ENCODE results near the gene E2F1.

The E2F1 gene

GRCh38 chr20:33672426-33673113 is 13.6 kb downstream of the E2F1 start:
- Histone ChIP-seq H4K8ac (ENCODE audit: low read length) (no peak overlapping the region), H3K23ac (ENCODE audit: low read length in 2 of 2) (no peak overlapping the region), H2BK15ac (ENCODE audit: low read depth, poor library complexity, severe bottlenecking) (no peak overlapping the region), H3K18ac (ENCODE audit: low read depth in 1 of 2, low read length in 2 of 2) (peak overlapping the region in 1 of 2 experiments; percentile 13), H3K27ac (ENCODE audit: low read length, poor library complexity, severe bottlenecking) (peak overlapping the region; percentile 58), H3K79me1 (replicated peaks; ENCODE audit: low read length, poor library complexity, severe bottlenecking) (peaks cover 20% of the 10 kb centered on the region), H2BK12ac (ENCODE audit: low read length in 2 of 2) (peak overlapping the region in 1 of 2 experiments; percentile 45), H3K27me3 (ENCODE audit: control insufficient read depth in 1 of 2, insufficient read depth in 1 of 2, low read length in 2 of 2) (no peaks in the 10 kb centered on the region), H4K91ac (ENCODE audit: low read length) (no peak overlapping the region), H3K4me1 (ENCODE audit: control insufficient read depth, insufficient read depth, low read depth, low read length) (peaks cover 50% of the 10 kb centered on the region), H3K9ac (ENCODE audit: low read length) (peak overlapping the region; percentile 89), H3K4ac (ENCODE audit: low read depth in 1 of 2, low read length in 2 of 2) (no peak overlapping the region), H3K9me3 (ENCODE audit: control insufficient read depth, low read length) (no peaks in the 10 kb centered on the region), H3K36me3 (ENCODE audit: control insufficient read depth in 1 of 2, insufficient read depth in 2 of 2, low read depth in 1 of 2, low read length in 2 of 2) (peaks cover 39 to 48% of the 10 kb centered on the region in 2 experiments), H3K4me2 (ENCODE audit: low read length, poor library complexity, severe bottlenecking) (peak overlapping the region; percentile 86), H2BK120ac (ENCODE audit: low read depth, low read length) (no peak overlapping the region), H3K4me3 (ENCODE audit: insufficient read depth in 1 of 2, low read depth in 1 of 2, low read length in 2 of 2) (peak overlapping the region; percentile 76 to 84), H2AFZ (ENCODE audit: low read depth, low read length) (no peak overlapping the region), H2AK5ac (ENCODE audit: low read length, severe bottlenecking) (no peak overlapping the region), H2BK5ac (ENCODE audit: low read depth, low read length, poor library complexity, severe bottlenecking) (no peak overlapping the region), H3K14ac (ENCODE audit: low read length in 2 of 2) (no peak overlapping the region)
- WGBS = 58% methylated on average over 17 of the region's 17 CpGs
- DNase-seq = peak; percentile 51

DNA sequence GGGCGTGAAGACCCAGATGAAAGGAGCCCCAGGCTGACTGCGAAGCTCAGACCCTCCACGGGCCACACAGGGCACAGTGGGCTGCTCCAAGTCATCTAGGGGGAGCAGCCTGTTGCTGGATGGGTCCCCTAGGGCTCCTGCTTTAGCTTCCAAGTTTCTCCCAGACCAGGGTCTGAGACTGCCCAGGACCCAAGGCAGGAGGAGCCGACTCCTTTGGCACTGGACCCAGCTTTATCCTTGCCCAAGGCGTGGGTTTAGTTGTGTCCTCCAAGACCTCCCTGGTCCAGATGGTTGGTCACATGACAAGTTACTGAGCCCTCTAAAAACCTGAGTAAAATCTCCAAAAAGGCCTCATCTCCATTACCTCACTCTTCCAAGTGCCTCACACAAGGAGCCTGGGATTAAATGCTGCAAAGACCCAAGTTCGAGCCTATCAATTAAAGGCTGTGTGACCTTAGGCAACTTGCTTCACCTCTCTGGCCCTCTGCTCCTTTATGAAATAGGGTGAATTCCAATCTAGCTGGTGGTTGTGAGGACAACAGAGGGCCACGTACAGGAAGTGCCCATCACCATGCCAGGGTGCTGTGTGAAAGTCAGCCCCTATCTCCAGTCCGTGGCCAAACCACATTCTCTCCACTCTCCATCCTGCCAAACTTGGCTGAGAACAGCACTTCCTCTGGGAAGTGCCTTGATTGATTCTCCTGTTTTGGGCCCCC is 14.5 kb downstream of the E2F1 start:
- Histone ChIP-seq H3K18ac (ENCODE audit: low read depth in 1 of 2, low read length in 2 of 2) (no peak overlapping the region), H3K79me1 (replicated peaks; ENCODE audit: low read length, poor library complexity, severe bottlenecking) (peaks cover 24% of the 10 kb centered on the region), H2BK15ac (ENCODE audit: low read depth, poor library complexity, severe bottlenecking) (no peak overlapping the region), H2AFZ (ENCODE audit: low read depth, low read length) (no peak overlapping the region), H3K27me3 (ENCODE audit: control insufficient read depth in 1 of 2, insufficient read depth in 1 of 2, low read length in 2 of 2) (no peaks in the 10 kb centered on the region), H4K91ac (ENCODE audit: low read length) (no peak overlapping the region), H3K14ac (ENCODE audit: low read length in 2 of 2) (no peak overlapping the region), H3K9me3 (ENCODE audit: control insufficient read depth, low read length) (no peaks in the 10 kb centered on the region), H3K36me3 (ENCODE audit: control insufficient read depth in 1 of 2, insufficient read depth in 2 of 2, low read depth in 1 of 2, low read length in 2 of 2) (peaks cover 39 to 53% of the 10 kb centered on the region in 2 experiments), H3K4me1 (ENCODE audit: control insufficient read depth, insufficient read depth, low read depth, low read length) (peaks cover 57% of the 10 kb centered on the region), H2AK5ac (ENCODE audit: low read length, severe bottlenecking) (peak overlapping the region; percentile 31), H3K27ac (ENCODE audit: low read length, poor library complexity, severe bottlenecking) (peak overlapping the region; percentile 29), H2BK12ac (ENCODE audit: low read length in 2 of 2) (peak overlapping the region in 1 of 2 experiments; percentile 29), H3K4me3 (ENCODE audit: insufficient read depth in 1 of 2, low read depth in 1 of 2, low read length in 2 of 2) (no peak overlapping the region), H4K8ac (ENCODE audit: low read length) (no peak overlapping the region), H3K4ac (ENCODE audit: low read depth in 1 of 2, low read length in 2 of 2) (no peak overlapping the region), H3K4me2 (ENCODE audit: low read length, poor library complexity, severe bottlenecking) (peak overlapping the region; percentile 86), H2BK120ac (ENCODE audit: low read depth, low read length) (no peak overlapping the region), H2BK5ac (ENCODE audit: low read depth, low read length, poor library complexity, severe bottlenecking) (no peak overlapping the region), H3K9ac (ENCODE audit: low read length) (no peak overlapping the region), H3K23ac (ENCODE audit: low read length in 2 of 2) (no peak overlapping the region)
- WGBS = 93% methylated on average over 8 of the region's 8 CpGs
- no peak for DNase-seq

DNA sequence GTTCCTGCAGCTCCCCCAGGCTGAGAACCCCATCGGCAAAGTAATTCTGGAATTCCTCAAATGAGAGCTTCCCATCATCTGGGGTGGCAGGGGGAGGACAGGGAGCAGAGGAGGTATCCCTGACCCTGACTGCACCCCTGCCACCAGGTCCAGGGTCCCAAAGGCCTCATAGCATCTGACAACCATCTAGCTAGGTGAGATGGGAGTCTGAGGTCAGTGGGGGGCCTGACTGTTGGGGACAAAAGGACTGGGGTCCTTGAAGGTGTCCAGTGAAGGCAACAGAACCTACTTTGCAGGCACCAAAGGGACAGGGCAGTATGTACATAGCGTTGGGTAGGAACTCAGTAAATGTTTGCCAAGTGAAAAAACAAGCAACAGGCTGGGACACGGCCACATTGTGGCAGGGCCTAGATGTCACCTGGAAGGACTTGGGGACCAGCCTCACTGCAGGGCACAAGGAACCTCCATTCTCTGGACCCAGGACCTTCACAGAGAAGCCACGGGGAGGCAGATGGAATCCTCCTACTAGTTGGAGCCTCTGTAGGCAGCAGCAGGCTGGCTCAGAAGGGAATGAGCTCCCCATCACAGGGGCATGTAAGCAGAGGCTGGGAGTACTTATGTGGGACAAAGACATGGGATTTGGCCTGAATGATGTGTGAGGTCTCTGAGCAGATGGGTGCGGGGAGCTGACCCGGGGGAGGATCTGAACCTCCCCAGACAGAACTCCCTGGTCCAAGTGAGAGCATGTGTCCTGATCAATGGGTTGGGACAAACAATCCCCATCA is 15.3 kb downstream of the E2F1 start:
- Histone ChIP-seq H3K18ac (ENCODE audit: low read depth in 1 of 2, low read length in 2 of 2) (no peak overlapping the region), H3K27ac (ENCODE audit: low read length, poor library complexity, severe bottlenecking) (no peak overlapping the region), H3K36me3 (ENCODE audit: control insufficient read depth in 1 of 2, insufficient read depth in 2 of 2, low read depth in 1 of 2, low read length in 2 of 2) (peaks cover 39 to 60% of the 10 kb centered on the region in 2 experiments), H3K9me3 (ENCODE audit: control insufficient read depth, low read length) (no peaks in the 10 kb centered on the region), H3K4me2 (ENCODE audit: low read length, poor library complexity, severe bottlenecking) (no peak overlapping the region), H3K4me1 (ENCODE audit: control insufficient read depth, insufficient read depth, low read depth, low read length) (peaks cover 57% of the 10 kb centered on the region), H3K4me3 (ENCODE audit: insufficient read depth in 1 of 2, low read depth in 1 of 2, low read length in 2 of 2) (no peak overlapping the region), H4K91ac (ENCODE audit: low read length) (no peak overlapping the region), H2AFZ (ENCODE audit: low read depth, low read length) (no peak overlapping the region), H3K14ac (ENCODE audit: low read length in 2 of 2) (no peak overlapping the region), H2BK5ac (ENCODE audit: low read depth, low read length, poor library complexity, severe bottlenecking) (no peak overlapping the region), H3K9ac (ENCODE audit: low read length) (no peak overlapping the region), H2BK120ac (ENCODE audit: low read depth, low read length) (no peak overlapping the region), H2BK15ac (ENCODE audit: low read depth, poor library complexity, severe bottlenecking) (no peak overlapping the region), H3K4ac (ENCODE audit: low read depth in 1 of 2, low read length in 2 of 2) (no peak overlapping the region), H2AK5ac (ENCODE audit: low read length, severe bottlenecking) (no peak overlapping the region), H3K23ac (ENCODE audit: low read length in 2 of 2) (no peak overlapping the region), H3K27me3 (ENCODE audit: control insufficient read depth in 1 of 2, insufficient read depth in 1 of 2, low read length in 2 of 2) (no peaks in the 10 kb centered on the region), H2BK12ac (ENCODE audit: low read length in 2 of 2) (no peak overlapping the region), H3K79me1 (replicated peaks; ENCODE audit: low read length, poor library complexity, severe bottlenecking) (peaks cover 27% of the 10 kb centered on the region), H4K8ac (ENCODE audit: low read length) (no peak overlapping the region)
- 95% methylated on average over 6 of the region's 6 CpGs for WGBS
- no peak for DNase-seq
